ENCODE results near the gene LSAMP. TPM values are rescaled to one million over a fixed set of nuclear protein-coding genes. Genes with fewer than 3 reads are reported as not detected.

The LSAMP gene
- total and polyA plus RNA-seq, 2 of the 13 experiments (the other 11 are each of a cell fraction or from before 2014, with no cell fraction given), result not detected

DNA sequence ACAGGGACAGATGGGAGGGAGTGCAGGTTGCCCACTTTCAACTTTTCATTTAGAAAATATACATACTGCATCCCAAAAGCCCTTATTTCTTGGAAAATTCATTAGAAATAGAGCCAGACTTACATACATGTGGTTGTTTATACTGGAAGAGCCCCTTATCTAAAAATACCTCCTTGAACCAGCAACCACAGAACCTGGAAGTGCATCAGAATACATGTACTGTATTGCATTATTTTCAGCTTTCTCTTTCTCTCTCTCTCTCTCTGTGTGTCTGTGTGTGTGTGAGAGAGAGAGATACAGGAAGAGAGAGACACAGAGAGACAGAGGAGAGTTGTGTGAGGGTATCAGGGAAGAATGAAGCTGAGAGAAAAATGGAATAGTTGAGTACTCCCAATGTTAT lies 29.5 kb upstream of the LSAMP start:
- intact Hi-C loops (cut with micrococcal nuclease; ENCODE audit: unreplicated experiment), result no loop called here
- Histone ChIP-seq H3K27me3 (ENCODE audit: control insufficient read depth in 1 of 2, insufficient read depth in 2 of 2, low read length in 2 of 2) (no peaks in the 10 kb centered on the region), H3K36me3 (replicated peaks in 1 of 2; ENCODE audit: control insufficient read depth in 1 of 2, insufficient read depth in 2 of 2, low read length in 2 of 2) (no peaks in the 10 kb centered on the region), H3K27ac (ENCODE audit: extremely low read length, insufficient read depth, low read length) (no peak overlapping the region), H3K4me3 (replicated peaks in 1 of 3; ENCODE audit: insufficient read depth in 1 of 3, low read depth in 2 of 3, low read length in 3 of 3) (no peak overlapping the region), H3K4me1 (ENCODE audit: insufficient read depth, low read length) (no peaks in the 10 kb centered on the region), H3K9ac (ENCODE audit: insufficient read depth, low read depth, low read length) (no peak overlapping the region), H2AFZ (ENCODE audit: low read length) (no peak overlapping the region), H3K4me2 (ENCODE audit: low read depth, low read length) (no peak overlapping the region), H4K20me1 (ENCODE audit: insufficient read depth, low read length) (no peaks in the 10 kb centered on the region), H3K9me3 (ENCODE audit: low read length) (peaks cover 18% of the 10 kb centered on the region), H3K79me2 (ENCODE audit: insufficient read depth, low read length) (no peaks in the 10 kb centered on the region)
- DNase-seq (ENCODE audit: low spot score), result no peak
- no TSS peak for BruUV-seq (replicated peaks)
- ChIA-PET POLR2A (no interaction called here), CTCF (ENCODE audit: low intra/inter-chr PET ratio, low total read pairs) (no interaction called here)
- FAIRE-seq, result no peak
- in situ Hi-C loops (cut with HindIII; ENCODE audit: extremely low pct_ligation_motif_present, low pct_unique_long_range_greater_than_20kb), result no loop called here
- TF ChIP-seq, protein P1, sequence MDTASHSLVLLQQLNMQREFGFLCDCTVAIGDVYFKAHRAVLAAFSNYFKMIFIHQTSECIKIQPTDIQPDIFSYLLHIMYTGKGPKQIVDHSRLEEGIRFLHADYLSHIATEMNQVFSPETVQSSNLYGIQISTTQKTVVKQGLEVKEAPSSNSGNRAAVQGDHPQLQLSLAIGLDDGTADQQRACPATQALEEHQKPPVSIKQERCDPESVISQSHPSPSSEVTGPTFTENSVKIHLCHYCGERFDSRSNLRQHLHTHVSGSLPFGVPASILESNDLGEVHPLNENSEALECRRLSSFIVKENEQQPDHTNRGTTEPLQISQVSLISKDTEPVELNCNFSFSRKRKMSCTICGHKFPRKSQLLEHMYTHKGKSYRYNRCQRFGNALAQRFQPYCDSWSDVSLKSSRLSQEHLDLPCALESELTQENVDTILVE (CRISPR knock-in tag; IDR thresholded peaks at IDR 0.05), result no peak
- no peak for TF ChIP-seq ZNF768 (CRISPR knock-in tag; IDR thresholded peaks at IDR 0.05)
- TF ChIP-seq, protein P2, sequence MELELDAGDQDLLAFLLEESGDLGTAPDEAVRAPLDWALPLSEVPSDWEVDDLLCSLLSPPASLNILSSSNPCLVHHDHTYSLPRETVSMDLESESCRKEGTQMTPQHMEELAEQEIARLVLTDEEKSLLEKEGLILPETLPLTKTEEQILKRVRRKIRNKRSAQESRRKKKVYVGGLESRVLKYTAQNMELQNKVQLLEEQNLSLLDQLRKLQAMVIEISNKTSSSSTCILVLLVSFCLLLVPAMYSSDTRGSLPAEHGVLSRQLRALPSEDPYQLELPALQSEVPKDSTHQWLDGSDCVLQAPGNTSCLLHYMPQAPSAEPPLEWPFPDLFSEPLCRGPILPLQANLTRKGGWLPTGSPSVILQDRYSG (CRISPR knock-in tag; IDR thresholded peaks at IDR 0.05), result no peak
- no peak for TF ChIP-seq ONECUT2 (CRISPR knock-in tag; IDR thresholded peaks at IDR 0.05)
- TF ChIP-seq, protein P3, sequence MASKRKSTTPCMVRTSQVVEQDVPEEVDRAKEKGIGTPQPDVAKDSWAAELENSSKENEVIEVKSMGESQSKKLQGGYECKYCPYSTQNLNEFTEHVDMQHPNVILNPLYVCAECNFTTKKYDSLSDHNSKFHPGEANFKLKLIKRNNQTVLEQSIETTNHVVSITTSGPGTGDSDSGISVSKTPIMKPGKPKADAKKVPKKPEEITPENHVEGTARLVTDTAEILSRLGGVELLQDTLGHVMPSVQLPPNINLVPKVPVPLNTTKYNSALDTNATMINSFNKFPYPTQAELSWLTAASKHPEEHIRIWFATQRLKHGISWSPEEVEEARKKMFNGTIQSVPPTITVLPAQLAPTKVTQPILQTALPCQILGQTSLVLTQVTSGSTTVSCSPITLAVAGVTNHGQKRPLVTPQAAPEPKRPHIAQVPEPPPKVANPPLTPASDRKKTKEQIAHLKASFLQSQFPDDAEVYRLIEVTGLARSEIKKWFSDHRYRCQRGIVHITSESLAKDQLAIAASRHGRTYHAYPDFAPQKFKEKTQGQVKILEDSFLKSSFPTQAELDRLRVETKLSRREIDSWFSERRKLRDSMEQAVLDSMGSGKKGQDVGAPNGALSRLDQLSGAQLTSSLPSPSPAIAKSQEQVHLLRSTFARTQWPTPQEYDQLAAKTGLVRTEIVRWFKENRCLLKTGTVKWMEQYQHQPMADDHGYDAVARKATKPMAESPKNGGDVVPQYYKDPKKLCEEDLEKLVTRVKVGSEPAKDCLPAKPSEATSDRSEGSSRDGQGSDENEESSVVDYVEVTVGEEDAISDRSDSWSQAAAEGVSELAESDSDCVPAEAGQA (IDR thresholded peaks at IDR 0.05; ENCODE audit: low read depth), result no peak
- TF ChIP-seq, protein P3 (CRISPR knock-in tag; IDR thresholded peaks at IDR 0.05; ENCODE audit: borderline replicate concordance), result no peak
- TF ChIP-seq, protein P4, sequence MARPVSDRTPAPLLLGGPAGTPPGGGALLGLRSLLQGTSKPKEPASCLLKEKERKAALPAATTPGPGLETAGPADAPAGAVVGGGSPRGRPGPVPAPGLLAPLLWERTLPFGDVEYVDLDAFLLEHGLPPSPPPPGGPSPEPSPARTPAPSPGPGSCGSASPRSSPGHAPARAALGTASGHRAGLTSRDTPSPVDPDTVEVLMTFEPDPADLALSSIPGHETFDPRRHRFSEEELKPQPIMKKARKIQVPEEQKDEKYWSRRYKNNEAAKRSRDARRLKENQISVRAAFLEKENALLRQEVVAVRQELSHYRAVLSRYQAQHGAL (CRISPR knock-in tag; IDR thresholded peaks at IDR 0.05; ENCODE audit: not compliant biosample characterization), result no peak
- TF ChIP-seq ZNF549 (CRISPR knock-in tag; IDR thresholded peaks at IDR 0.05), result no peak
- TF ChIP-seq TCF12 (IDR thresholded peaks at IDR 0.05), result no peak
- TF ChIP-seq TCF12 (CRISPR knock-in tag; IDR thresholded peaks at IDR 0.05), result no peak
- no peak for TF ChIP-seq FLYWCH1 (CRISPR knock-in tag; IDR thresholded peaks at IDR 0.05)
- TF ChIP-seq CHD2 (IDR thresholded peaks at IDR 0.05; ENCODE audit: low read depth, low read length), result no peak
- TF ChIP-seq, protein P5, sequence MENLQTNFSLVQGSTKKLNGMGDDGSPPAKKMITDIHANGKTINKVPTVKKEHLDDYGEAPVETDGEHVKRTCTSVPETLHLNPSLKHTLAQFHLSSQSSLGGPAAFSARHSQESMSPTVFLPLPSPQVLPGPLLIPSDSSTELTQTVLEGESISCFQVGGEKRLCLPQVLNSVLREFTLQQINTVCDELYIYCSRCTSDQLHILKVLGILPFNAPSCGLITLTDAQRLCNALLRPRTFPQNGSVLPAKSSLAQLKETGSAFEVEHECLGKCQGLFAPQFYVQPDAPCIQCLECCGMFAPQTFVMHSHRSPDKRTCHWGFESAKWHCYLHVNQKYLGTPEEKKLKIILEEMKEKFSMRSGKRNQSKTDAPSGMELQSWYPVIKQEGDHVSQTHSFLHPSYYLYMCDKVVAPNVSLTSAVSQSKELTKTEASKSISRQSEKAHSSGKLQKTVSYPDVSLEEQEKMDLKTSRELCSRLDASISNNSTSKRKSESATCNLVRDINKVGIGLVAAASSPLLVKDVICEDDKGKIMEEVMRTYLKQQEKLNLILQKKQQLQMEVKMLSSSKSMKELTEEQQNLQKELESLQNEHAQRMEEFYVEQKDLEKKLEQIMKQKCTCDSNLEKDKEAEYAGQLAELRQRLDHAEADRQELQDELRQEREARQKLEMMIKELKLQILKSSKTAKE (CRISPR knock-in tag; IDR thresholded peaks at IDR 0.05; ENCODE audit: borderline replicate concordance), result no peak
- no peak for TF ChIP-seq SUZ12 (IDR thresholded peaks at IDR 0.05; ENCODE audit: low read depth, low read length)
- no peak for TF ChIP-seq DMAP1 (CRISPR knock-in tag; IDR thresholded peaks at IDR 0.05)
- no peak for TF ChIP-seq RNF2 (conservative IDR thresholded peaks at IDR 0.05; ENCODE audit: low read depth)
- ATAC-seq, result no peak

All from HepG2 (cell line).